ENCODE results near the gene PLXND1. TPM values are rescaled to one million over a fixed set of nuclear protein-coding genes. Genes with fewer than 3 reads are reported as not detected.

PLXND1 gene
- total RNA-seq, 4 donors from 2014 or later, result 24.0 to 42.6 (median 30.3) TPM

DNA sequence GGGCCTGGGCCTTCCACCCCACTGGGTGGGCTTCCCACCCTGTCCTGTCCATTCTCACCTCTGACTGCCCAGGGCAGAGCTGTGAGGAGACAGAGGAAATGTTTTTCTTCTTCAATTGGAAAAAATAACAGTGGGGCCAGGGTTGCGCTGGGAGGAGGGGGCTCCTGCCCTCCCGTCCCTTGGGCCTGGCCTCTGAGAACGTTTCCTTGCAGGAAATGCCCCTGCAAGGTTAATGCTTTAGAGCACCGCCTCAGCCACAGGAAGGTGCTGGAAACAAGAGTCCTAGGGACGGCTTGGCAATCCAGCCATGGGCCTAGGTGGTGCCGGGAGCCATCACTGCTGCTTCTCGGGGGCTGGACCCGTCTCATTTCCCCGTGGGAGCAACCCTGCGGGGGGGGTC lies 3.8 kb upstream of the PLXND1 start:
- TF ChIP-seq, protein P1, sequence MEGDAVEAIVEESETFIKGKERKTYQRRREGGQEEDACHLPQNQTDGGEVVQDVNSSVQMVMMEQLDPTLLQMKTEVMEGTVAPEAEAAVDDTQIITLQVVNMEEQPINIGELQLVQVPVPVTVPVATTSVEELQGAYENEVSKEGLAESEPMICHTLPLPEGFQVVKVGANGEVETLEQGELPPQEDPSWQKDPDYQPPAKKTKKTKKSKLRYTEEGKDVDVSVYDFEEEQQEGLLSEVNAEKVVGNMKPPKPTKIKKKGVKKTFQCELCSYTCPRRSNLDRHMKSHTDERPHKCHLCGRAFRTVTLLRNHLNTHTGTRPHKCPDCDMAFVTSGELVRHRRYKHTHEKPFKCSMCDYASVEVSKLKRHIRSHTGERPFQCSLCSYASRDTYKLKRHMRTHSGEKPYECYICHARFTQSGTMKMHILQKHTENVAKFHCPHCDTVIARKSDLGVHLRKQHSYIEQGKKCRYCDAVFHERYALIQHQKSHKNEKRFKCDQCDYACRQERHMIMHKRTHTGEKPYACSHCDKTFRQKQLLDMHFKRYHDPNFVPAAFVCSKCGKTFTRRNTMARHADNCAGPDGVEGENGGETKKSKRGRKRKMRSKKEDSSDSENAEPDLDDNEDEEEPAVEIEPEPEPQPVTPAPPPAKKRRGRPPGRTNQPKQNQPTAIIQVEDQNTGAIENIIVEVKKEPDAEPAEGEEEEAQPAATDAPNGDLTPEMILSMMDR (IDR thresholded peaks at IDR 0.05), result no peak
- no peak for TF ChIP-seq POLR2A (IDR thresholded peaks at IDR 0.05)
- intact Hi-C loops (cut with DNase I; ENCODE audit: low total_unique reads), result no loop called here

DNA sequence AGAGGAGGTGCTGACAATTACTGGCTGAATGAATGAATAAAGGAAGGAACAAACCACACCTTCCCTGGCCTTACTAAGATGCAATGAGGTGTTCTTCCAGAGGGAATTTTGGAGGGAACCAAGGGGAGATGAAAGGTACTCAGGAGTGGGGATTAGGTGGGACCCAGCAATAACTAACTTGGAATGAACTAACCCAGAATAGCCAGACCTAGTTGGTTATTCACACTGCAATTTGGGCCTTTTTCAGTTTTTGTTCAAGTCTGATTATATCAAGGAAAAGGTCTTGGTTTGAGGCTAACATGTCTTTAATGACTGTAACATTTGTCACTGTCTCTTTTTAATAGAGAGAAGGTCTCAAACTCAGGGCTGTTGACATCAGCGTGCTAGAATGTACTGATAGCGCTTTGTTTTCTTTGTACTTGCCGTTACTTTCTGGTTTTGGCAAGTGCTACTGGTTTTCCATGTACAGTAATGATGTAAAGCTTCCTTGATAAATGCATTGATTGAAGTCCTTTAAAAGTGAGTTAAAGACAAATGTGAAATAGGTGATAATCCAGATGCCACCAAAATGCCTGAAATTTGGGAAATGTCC lies 3.2 kb upstream of the PLXND1 start:
- TF ChIP-seq, protein P1 (IDR thresholded peaks at IDR 0.05), result no peak
- TF ChIP-seq POLR2A (IDR thresholded peaks at IDR 0.05), result no peak
- WGBS, 2 donors, result 24 to 34% methylated on average over 3 of the region's 3 CpGs
- H3K4me3 ChIP-seq (ENCODE audit: low read depth, poor library complexity, severe bottlenecking), result no peak overlapping the region

More for the DNA sequence above, 3.8 kb upstream of the PLXND1 start:
- no peak overlapping the region for H3K4me3 ChIP-seq (ENCODE audit: low read depth, poor library complexity, severe bottlenecking)
- 51 to 61% methylated on average over 10 of the region's 10 CpGs for WGBS, 2 donors
- DNase-seq (ENCODE audit: low spot score in 2 of 2), result no peak

DNA sequence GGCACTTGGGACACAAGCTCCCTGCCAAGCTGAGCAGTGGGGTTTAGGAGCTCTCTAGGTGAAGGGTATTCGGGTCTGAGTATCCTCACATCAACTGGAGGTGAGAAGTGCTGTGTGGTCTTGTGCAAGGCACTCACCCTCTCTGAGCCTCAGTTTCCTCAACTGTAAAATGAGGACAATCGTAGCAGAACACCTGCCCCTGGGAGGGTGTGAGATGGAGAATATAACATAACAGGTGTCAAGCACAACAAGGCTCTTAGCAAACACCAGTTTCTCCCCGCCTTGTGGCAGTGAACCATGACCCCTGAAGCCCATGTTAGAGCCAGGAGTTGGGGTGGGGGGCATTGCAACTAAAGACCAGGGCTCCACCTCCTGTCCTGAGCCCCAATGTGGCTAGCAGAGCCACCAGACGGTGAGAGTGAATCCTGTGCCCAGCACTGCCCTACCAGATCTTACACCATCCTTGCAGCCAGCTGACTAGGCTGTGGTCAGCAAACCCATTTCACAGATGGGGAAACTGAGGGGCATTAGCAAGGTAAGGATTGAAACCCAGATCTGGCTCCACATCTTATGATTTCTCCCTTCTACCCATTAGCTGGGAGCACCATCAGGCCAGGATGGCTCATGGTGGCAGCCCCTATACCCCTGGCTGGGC lies 2.6 kb upstream of the PLXND1 start:
- no peak overlapping the region for H3K4me3 ChIP-seq (ENCODE audit: low read depth, poor library complexity, severe bottlenecking)
- TF ChIP-seq POLR2A (IDR thresholded peaks at IDR 0.05), result no peak
- TF ChIP-seq, protein P1 (IDR thresholded peaks at IDR 0.05), result no peak
- WGBS, 2 donors, result 82 to 85% methylated on average over 4 of the region's 4 CpGs
- intact Hi-C loops (cut with DNase I; ENCODE audit: low total_unique reads), result no loop called here
- no peak for DNase-seq (ENCODE audit: low spot score in 2 of 2)

More for the DNA sequence above, 3.2 kb upstream of the PLXND1 start:
- intact Hi-C loops (cut with DNase I; ENCODE audit: low total_unique reads), result no loop called here
- no peak for DNase-seq (ENCODE audit: low spot score in 2 of 2)

DNA sequence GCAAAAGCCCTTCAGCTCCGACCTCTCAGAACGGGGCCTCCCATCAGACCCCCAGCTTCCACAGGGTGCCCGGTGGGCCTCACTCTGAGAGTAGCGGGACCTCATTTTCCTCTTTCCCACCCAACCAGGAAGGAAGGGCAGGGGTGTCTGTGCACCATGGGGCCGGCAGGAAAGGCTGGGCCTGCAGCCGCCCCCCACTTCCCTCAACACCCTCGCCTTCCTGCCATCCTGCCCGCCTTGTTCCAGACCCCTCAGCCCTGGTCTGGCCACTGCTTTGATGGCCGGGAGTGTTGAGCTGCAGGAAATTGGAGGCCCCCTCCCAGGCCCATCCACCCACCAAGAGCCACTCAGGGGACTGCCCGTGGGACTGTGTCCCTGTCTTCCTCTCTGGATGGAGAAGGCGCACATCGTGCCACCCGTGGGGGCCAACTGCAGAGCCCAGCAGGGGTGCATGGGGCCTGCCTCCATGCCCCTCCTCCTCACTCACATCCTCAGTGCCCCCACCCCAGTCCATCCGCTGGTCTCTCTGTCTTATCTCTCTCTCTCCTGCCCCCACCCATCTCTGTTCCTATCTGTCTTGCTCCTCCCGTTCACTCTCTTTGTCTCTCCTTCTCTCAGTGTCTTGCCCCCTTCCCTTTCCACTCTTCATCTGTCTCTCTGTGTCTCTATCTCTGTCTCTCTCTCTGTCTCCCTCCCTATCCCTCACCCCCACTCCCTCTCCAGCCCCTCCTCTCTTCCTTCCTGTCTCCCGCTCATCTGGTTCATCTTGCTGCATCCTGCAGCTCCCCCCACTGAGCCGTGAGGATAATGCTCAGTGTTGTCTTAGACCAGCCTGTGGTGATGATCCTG lies 1.8 kb upstream of the PLXND1 start:
- intact Hi-C loops (cut with DNase I; ENCODE audit: low total_unique reads), result no loop called here
- no peak overlapping the region for H3K4me3 ChIP-seq (ENCODE audit: low read depth, poor library complexity, severe bottlenecking)
- 56% methylated on average over 17 of the region's 17 CpGs for WGBS, 2 donors
- TF ChIP-seq, protein P1 (IDR thresholded peaks at IDR 0.05), result no peak
- TF ChIP-seq POLR2A (IDR thresholded peaks at IDR 0.05), result no peak
- DNase-seq (ENCODE audit: low spot score in 2 of 2), result no peak

DNA sequence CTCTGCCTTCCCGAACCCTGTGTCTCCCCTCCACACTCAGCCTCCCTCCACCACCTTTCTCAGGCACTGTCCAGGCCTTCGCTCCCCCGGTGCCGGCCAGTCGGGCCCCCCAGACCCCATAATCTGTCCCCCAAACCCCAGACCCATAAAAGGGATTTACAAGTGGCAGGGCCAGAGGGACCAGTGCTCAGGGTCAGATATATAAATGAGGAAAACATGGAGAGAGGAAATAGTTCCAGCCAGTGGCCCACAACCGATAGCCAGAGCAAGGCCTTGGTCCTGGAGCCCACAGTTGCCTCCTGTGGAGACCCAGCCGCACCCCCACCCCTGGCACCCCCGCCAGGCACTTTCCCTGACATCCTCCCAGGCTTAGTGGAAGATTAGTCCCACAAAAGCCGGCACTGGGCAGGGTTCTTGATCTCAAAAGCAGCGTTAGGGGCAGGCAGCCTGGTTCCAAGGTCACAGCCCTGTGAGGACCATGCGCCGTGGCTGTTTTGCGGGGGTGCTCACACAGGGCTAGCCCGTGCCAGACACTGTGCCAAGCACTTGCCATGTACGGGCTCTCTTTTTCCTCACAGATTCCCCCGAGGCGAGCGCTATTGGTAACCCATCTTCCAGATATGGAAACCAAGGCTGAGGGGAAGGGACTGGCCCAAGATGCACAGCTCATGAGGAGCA lies 1.1 kb upstream of the PLXND1 start:
- TF ChIP-seq, protein P1 (IDR thresholded peaks at IDR 0.05), result no peak
- TF ChIP-seq POLR2A (IDR thresholded peaks at IDR 0.05), result no peak
- peak overlapping the region; percentile 44 for H3K4me3 ChIP-seq (ENCODE audit: low read depth, poor library complexity, severe bottlenecking)
- no peak for DNase-seq (ENCODE audit: low spot score in 2 of 2)
- WGBS, 2 donors, result 43 to 49% methylated on average over 18 of the region's 18 CpGs
- intact Hi-C loops (cut with DNase I; ENCODE audit: low total_unique reads), result no loop called here

Data from lower leg skin (tissue), 4 donors.